HG03457 (cell line): ENCODE data around the gene NINJ2.
"Not testable (repeated sequence)": the region's sequence is repeated elsewhere in the genome, so short reads cannot be mapped to it uniquely, and the experiment has no call there.

Experiments used
- ATAC-seq: cut with Tn5 transposase; IDR thresholded peaks from one replicate; pipeline ENCODE4 v1.9.1; 2021; ENCODE audit warnings: moderate number of reproducible peaks; ENCODE audit not compliant: unreplicated experiment

The NINJ2 gene

DNA sequence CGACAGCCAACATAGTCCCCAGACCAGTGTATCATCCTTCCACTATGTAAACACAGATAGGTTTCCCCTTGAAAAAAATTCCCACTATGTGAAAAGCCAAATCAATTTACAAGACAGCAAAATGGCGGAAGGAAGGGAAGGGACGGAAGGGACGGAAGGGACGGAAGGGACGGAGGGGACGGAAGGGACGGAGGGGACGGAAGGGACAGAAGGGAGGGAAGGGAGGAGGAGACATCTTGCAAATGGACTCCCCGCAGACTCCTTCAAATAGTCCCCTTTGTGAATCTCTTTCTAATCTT, 75.3 kb downstream of the NINJ2 start:
- ATAC-seq: no peak

- ATAC-seq: no peak
These were observed 75.9 kb downstream of the NINJ2 start for GRCh38 chr12:587132-588023.

DNA sequence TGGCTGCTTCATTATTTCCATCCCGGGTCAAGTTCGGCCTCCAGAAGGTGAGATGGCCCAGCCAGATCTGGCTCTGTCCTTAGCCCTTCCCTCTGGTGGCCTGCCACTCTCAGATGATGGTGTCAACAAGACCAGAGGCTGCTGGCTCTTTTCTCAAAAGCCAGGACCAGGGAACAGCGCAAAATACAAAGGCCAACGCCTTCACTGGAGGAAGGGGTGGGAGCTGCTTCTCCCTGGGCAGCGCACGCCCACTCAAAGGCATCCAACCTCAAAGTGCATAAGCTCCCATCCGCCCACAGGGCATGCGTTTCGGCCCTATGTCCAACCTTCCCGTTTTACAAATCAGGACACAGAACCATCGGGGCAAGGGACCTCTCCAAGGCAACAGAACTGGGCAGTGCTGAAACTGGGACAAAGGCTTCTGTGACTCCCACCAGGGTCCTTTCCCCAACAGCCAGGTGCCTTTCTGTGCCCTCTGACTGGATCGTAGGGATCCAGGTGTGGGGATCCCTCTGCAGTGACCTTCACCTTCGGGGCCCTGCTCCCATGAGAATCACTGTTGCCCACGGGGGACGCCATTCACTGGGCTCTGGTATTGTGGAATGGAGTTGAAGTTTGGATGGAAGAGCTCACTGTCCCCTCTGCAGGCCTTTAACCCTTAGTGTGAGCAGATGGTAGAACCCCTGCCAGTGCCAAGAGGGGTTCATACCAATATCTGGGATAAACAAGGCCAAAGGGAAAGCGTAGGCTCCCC, 76.8 kb downstream of the NINJ2 start:
- ATAC-seq: no peak

GRCh38 chr12:585062-586061, 77.9 kb downstream of the NINJ2 start:
- no peak for ATAC-seq

DNA sequence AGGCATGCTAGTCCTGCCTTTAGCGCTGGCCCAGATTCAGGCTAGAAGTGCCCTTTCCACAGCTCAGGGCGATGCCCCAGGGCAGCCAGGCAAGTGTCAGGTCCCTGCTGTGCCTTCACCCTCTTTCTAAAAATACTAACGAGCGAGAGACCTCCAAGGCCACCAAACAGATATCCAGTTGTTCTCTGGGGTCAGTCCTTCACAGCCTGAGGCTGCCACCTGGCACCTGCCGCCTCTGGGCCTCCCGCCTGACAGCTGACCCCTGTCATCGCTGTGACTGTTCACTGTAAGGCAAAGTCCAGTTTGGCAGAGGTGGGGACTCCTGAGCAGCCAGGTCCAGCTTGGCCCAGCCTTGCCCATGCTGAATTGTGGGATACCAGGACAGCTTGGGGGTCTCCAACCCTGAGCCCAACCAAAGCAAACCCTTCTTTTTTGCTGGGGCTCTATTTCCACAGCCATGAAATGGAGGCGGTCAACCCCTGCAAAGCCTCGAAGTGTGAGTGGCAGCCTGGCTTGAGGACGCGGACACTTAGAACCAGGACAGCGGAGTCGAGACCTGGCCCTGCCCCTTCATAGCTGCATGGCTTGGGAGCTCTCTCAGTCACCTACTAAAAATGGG, 79.9 kb downstream of the NINJ2 start:
- no peak for ATAC-seq

- no peak for ATAC-seq
These were observed 81.5 kb downstream of the NINJ2 start for GRCh38 chr12:581746-582145.

- no peak for ATAC-seq
These were observed 81.9 kb downstream of the NINJ2 start for GRCh38 chr12:581321-581720.

DNA sequence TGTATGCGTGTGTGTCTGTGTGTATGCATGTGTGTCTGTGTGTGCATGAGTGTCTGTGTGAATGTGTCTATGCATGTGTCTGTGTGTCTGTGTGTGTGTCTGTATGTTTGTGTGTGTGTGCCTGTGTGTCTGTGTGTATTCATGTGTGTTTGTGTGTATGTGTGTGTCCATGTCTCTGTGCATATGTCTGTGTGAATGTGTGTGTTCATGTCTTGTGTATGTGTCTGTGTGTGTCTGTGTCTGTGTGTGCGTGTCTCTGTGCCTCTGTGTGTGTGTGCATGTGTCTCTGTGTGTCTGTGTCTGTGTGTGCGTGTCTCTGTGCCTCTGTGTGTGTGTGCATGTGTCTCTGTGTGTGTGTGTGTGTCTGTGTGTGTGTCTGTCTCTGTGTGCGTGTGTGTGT, 82.4 kb downstream of the NINJ2 start:
- no peak for ATAC-seq

DNA sequence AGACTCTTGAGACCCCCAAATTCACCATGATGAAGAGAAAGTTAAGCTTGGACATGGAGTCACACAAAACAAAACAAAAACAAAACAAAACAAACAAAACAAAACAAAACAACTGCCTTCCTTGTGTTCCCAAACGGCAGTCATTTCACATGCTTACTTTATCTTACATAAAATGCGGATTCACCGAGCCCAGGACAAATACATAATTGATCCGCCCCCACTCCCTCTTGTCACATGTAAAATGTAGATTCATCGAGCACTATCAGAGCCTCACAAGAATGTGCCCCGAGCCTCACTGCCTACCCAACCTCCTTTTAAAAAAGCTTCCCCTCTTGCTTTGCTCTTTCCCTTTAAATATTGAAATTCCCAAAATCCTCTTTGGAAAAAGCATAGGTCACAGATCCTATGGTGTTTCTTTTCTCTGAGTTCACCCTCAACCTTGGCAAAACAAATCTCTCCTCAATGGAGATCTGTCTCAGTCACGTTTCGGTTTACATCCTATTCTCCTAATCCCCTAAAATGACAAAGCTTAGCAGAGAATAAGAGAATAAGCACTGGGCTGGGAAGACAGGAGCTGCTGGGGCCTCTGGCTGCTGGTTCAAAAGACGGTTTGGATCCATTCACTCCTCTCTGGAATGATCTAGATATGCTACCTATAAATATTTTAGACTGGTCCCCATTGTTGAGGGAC, 83.7 kb downstream of the NINJ2 start:
- ATAC-seq: no peak

- no peak for ATAC-seq
These were observed 84.4 kb downstream of the NINJ2 start for GRCh38 chr12:578748-579419.

GRCh38 chr12:577994-578747, 85.1 kb downstream of the NINJ2 start:
- ATAC-seq: not testable (repeated sequence)

DNA sequence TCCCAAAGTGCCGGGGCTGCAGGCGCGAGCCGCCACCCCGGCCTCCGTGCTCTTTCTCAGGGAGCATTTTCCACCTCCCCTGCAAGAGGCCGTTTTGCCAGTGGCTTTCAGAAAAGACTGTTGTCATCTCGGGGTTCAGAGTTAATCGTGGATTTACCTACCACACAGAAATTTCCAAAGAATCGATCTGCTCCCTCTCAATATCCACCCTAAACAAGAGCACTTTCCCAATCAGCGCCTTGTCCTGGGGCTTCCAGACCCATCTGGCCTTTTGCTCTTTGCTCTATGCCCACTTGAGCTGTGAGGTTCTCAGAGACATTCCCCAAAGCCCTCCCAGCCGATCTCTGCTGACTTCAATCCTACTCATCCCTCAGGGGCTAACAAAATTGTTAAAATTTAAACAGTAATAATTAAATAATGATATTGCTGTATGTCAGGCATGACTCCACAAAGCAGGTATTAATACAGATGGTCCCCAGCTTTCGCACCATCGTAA, 86.6 kb downstream of the NINJ2 start:
- ATAC-seq: no peak

- no peak for ATAC-seq
These were observed 87.2 kb downstream of the NINJ2 start for GRCh38 chr12:575948-576614.

DNA sequence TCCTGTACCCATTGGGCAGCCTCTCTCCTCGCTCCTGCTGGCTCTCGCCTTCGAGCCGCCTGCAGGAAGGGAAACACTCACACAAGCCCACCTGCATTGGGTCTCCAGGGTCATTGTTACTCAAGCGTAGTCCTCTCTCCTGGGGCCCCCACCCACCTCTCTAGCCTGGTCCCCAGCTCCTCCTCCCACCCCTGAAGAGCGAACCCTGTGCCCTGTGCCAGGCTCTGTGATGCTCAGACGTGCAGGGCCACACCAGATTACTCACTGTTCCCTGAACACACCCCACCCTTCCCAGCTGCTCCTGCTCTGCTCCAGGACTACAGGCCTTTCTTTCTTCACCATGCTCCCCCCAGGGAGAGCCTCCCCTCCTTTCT, 88.1 kb downstream of the NINJ2 start:
- no peak for ATAC-seq

- ATAC-seq: no peak
These were observed 88.6 kb downstream of the NINJ2 start for GRCh38 chr12:574475-575128.

DNA sequence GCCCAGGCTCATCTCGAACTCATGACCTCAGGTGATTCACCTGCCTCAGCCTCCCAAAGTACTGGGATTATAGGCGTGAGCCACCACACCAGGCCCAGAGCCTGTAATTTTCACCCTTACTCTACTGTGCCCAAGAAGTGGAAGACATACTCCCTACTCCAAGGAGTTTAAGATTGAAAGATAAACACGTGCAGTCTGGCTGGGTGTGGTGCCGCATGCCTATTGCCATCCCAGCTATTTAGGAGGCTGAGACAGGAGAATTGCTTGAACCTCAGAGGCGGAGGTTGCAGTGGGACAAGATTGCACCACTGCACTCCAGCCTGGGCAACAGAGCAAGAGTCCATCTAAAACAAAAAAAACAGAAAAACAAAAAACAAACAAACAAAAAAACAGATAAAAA, 90.0 kb downstream of the NINJ2 start:
- no peak for ATAC-seq

DNA sequence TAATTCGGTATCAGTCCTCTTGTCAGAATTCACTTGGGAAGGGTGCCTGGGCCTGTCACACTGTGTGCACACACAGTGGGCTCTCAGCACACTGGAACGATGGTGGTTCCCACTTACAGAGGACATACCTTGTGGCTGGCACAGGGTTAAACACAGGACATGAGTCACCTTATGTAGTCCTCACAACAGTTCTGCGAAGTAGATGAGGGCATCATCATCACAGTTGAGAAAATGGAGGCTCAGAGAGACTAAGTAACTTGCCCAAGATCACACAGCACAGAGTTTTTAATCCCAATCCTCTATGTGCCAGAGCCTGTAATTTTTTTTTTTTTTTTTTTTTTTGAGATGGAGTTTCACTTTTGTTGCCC, 90.7 kb downstream of the NINJ2 start:
- no peak for ATAC-seq
